ENCODE measurements around the gene CLEC19A. TPM values are rescaled to one million over a fixed set of nuclear protein-coding genes. Genes with fewer than 3 reads are reported as not detected.
"Not testable (repeated sequence)": the region's sequence is repeated elsewhere in the genome, so short reads cannot be mapped to it uniquely, and the experiment has no call there.

The CLEC19A gene
- total RNA-seq, 1 experiment from 2014 or later = not detected

GRCh38 chr16:19286827-19287226 lies 1.3 kb downstream of the CLEC19A start:
- DNase-seq (ENCODE audit: low read depth) = no peak

GRCh38 chr16:19287241-19287640 lies 1.7 kb downstream of the CLEC19A start:
- no peak for DNase-seq (ENCODE audit: low read depth)

GRCh38 chr16:19288872-19289799 lies 3.6 kb downstream of the CLEC19A start:
- no peak for DNase-seq (ENCODE audit: low read depth)

GRCh38 chr16:19289811-19290485 lies 4.4 kb downstream of the CLEC19A start:
- no peak for DNase-seq (ENCODE audit: low read depth)

- no peak for DNase-seq (ENCODE audit: low read depth)
Observed at GRCh38 chr16:19290860-19291259, 5.3 kb downstream of the CLEC19A start.

- peak; percentile 72 for DNase-seq (ENCODE audit: low read depth)
Observed at GRCh38 chr16:19291475-19291874, 5.9 kb downstream of the CLEC19A start.

- DNase-seq (ENCODE audit: low read depth) = no peak
Observed at GRCh38 chr16:19292186-19292585, 6.7 kb downstream of the CLEC19A start.

- no peak for DNase-seq (ENCODE audit: low read depth)
Observed at GRCh38 chr16:19294156-19294649, 8.7 kb downstream of the CLEC19A start.

- no peak for DNase-seq (ENCODE audit: low read depth)
Observed at GRCh38 chr16:19295393-19295792, 9.9 kb downstream of the CLEC19A start.

- no peak for DNase-seq (ENCODE audit: low read depth)
Observed at GRCh38 chr16:19297454-19297853, 11.9 kb downstream of the CLEC19A start.

- no peak for DNase-seq (ENCODE audit: low read depth)
Observed at GRCh38 chr16:19299565-19299964, 14.0 kb downstream of the CLEC19A start.

GRCh38 chr16:19301931-19302330 lies 16.4 kb downstream of the CLEC19A start:
- DNase-seq (ENCODE audit: low read depth) = no peak

GRCh38 chr16:19304750-19305149 lies 19.2 kb downstream of the CLEC19A start:
- DNase-seq (ENCODE audit: low read depth) = peak; percentile 51

- no peak for DNase-seq (ENCODE audit: low read depth)
Observed at GRCh38 chr16:19305443-19305842, 19.9 kb downstream of the CLEC19A start.

- peak; percentile 17 for DNase-seq (ENCODE audit: low read depth)
Observed at GRCh38 chr16:19307587-19308241, 22.2 kb downstream of the CLEC19A start.

- DNase-seq (ENCODE audit: low read depth) = no peak
Observed at GRCh38 chr16:19308392-19308791, 22.9 kb downstream of the CLEC19A start.

GRCh38 chr16:19309178-19309577 lies 23.6 kb downstream of the CLEC19A start:
- DNase-seq (ENCODE audit: low read depth) = no peak

- no peak for DNase-seq (ENCODE audit: low read depth)
Observed at GRCh38 chr16:19314718-19315425, 29.3 kb downstream of the CLEC19A start.

GRCh38 chr16:19315889-19316433 lies 30.4 kb downstream of the CLEC19A start:
- DNase-seq (ENCODE audit: low read depth) = no peak

- no peak for DNase-seq (ENCODE audit: low read depth)
Observed at GRCh38 chr16:19316846-19317245, 31.3 kb downstream of the CLEC19A start.

- DNase-seq (ENCODE audit: low read depth) = not testable (repeated sequence)
Observed at GRCh38 chr16:19321186-19321585, 35.7 kb downstream of the CLEC19A start.

Measured in M059J (cell line).